Measurements from ENCODE around the gene RNF11.
"Not testable (repeated sequence)": the region's sequence is repeated elsewhere in the genome, so short reads cannot be mapped to it uniquely, and the experiment has no call there.

RNF11 gene

GRCh38 chr1:51238034-51238403 is 1.9 kb downstream of the RNF11 start:
- H3K27ac ChIP-seq, result peak overlapping the region; percentile 89
- TF ChIP-seq CTCF (conservative IDR thresholded peaks at IDR 0.05), result no peak

GRCh38 chr1:51240084-51240483 is 4.0 kb downstream of the RNF11 start:
- no peak for TF ChIP-seq CTCF (conservative IDR thresholded peaks at IDR 0.05)
- H3K27ac ChIP-seq, result no peak overlapping the region

- H3K27ac ChIP-seq, result no peak overlapping the region
- TF ChIP-seq CTCF (conservative IDR thresholded peaks at IDR 0.05), result no peak
These were observed 5.0 kb downstream of the RNF11 start for GRCh38 chr1:51241119-51241518.

- no peak for TF ChIP-seq CTCF (conservative IDR thresholded peaks at IDR 0.05)
These were observed 6.5 kb downstream of the RNF11 start for GRCh38 chr1:51242546-51242945.

GRCh38 chr1:51247022-51247421 is 10.9 kb downstream of the RNF11 start:
- TF ChIP-seq CTCF (conservative IDR thresholded peaks at IDR 0.05), result no peak
- H3K27ac ChIP-seq, result no peak overlapping the region

More at GRCh38 chr1:51242546-51242945, 6.5 kb downstream of the RNF11 start:
- no peak overlapping the region for H3K27ac ChIP-seq

GRCh38 chr1:51247499-51247898 is 11.4 kb downstream of the RNF11 start:
- TF ChIP-seq CTCF (conservative IDR thresholded peaks at IDR 0.05), result no peak
- H3K27ac ChIP-seq, result no peak overlapping the region

GRCh38 chr1:51249445-51249844 is 13.4 kb downstream of the RNF11 start:
- no peak for TF ChIP-seq CTCF (conservative IDR thresholded peaks at IDR 0.05)
- no peak overlapping the region for H3K27ac ChIP-seq

GRCh38 chr1:51250729-51251128 is 14.7 kb downstream of the RNF11 start:
- not testable (repeated sequence) for H3K27ac ChIP-seq

GRCh38 chr1:51251165-51251564 is 15.1 kb downstream of the RNF11 start:
- not testable (repeated sequence) for H3K27ac ChIP-seq
